ENCODE measurements around the gene E2F1. TPM values are rescaled to one million over a fixed set of nuclear protein-coding genes. Genes with fewer than 3 reads are reported as not detected.
"Not testable (repeated sequence)": the region's sequence is repeated elsewhere in the genome, so short reads cannot be mapped to it uniquely, and the experiment has no call there.

E2F1 gene
- total and polyA plus RNA-seq, 2 donors (not counting 1 experiment from before 2014, with no cell fraction given): 2.4 to 2.7 TPM

- H3K9me3 Mint-ChIP-seq (ENCODE audit: insufficient read depth); H3K27me3 ChIP-seq (replicated peaks in 1 of 4; ENCODE audit: control extremely low read depth in 1 of 4, control insufficient read depth in 3 of 4, insufficient read depth in 4 of 4, low read length in 3 of 4); POLR2A ChIA-PET; H3K27me3 Mint-ChIP-seq; CTCF ChIA-PET; H3K27ac ChIP-seq (ENCODE audit: low read length in 2 of 2); H3K4me3 ChIP-seq (ENCODE audit: control extremely low read depth in 1 of 5, extremely low read depth in 1 of 5, insufficient read depth in 1 of 5, low read depth in 2 of 5, low read length in 4 of 5); intact Hi-C loops (cut with micrococcal nuclease); DNase-seq; H3K4me2 ChIP-seq (replicated peaks; ENCODE audit: low read depth, low read length, poor library complexity, severe bottlenecking); H3K4me1 ChIP-seq (ENCODE audit: control insufficient read depth in 2 of 2, insufficient read depth in 2 of 2, low read length in 2 of 2); H3K9me3 ChIP-seq (ENCODE audit: control extremely low read depth in 1 of 3, control insufficient read depth in 2 of 3, insufficient read depth in 1 of 3, low read length in 2 of 3); H3K79me2 ChIP-seq (ENCODE audit: control insufficient read depth, insufficient read depth, low read length); H2AFZ ChIP-seq (ENCODE audit: insufficient read depth, low read depth, low read length, poor library complexity, severe bottlenecking); H4K20me1 ChIP-seq (ENCODE audit: control insufficient read depth, insufficient read depth, low read length, poor library complexity, severe bottlenecking); H3K4me1 Mint-ChIP-seq; ATAC-seq (ENCODE audit: low read depth); H3K27ac Mint-ChIP-seq; H3K4me3 Mint-ChIP-seq; H3K9ac ChIP-seq (ENCODE audit: low read length): not testable (repeated sequence)
- H3K36me3 ChIP-seq (replicated peaks in 1 of 2; ENCODE audit: control extremely low read depth in 1 of 2, control insufficient read depth in 1 of 2, extremely low read depth in 1 of 2, insufficient read depth in 2 of 2, low read length in 1 of 2): peaks cover 0 to 28% of the 10 kb centered on the region in 2 experiments
- 95% methylated on average over 9 of the region's 14 CpGs for WGBS (ENCODE audit: insufficient coverage)
Observed at GRCh38 chr20:33646959-33647602, 39.1 kb downstream of the E2F1 start.

DNA sequence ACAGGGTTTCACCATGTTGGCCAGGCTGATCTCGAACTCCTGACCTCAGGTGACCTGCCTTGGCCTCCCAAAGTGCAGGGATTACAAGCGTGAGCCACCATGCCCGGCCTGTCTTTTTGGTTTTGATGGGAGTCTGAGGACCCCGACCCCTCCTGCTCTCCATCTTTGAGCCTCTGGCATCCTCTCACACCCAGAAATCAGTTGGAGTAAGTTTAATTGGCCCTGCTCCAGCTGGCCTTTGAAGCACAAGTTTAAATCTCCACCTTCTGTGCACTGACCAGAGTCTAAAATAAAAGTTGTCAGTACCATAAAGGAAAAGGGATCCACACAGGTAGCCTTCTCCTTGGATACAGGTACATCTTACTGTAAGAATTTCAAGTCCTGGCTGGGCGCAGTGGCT is 40.0 kb downstream of the E2F1 start:
- Histone ChIP-seq H3K9ac (ENCODE audit: low read length) (no peak overlapping the region), H3K27me3 (replicated peaks in 1 of 4; ENCODE audit: control extremely low read depth in 1 of 4, control insufficient read depth in 3 of 4, insufficient read depth in 4 of 4, low read length in 3 of 4) (no peaks in the 10 kb centered on the region), H4K20me1 (ENCODE audit: control insufficient read depth, insufficient read depth, low read length, poor library complexity, severe bottlenecking) (no peaks in the 10 kb centered on the region), H3K79me2 (ENCODE audit: control insufficient read depth, insufficient read depth, low read length) (no peaks in the 10 kb centered on the region), H3K4me2 (replicated peaks; ENCODE audit: low read depth, low read length, poor library complexity, severe bottlenecking) (no peak overlapping the region), H3K9me3 (ENCODE audit: control extremely low read depth in 1 of 3, control insufficient read depth in 2 of 3, insufficient read depth in 1 of 3, low read length in 2 of 3) (no peaks in the 10 kb centered on the region), H3K4me3 (ENCODE audit: control extremely low read depth in 1 of 5, extremely low read depth in 1 of 5, insufficient read depth in 1 of 5, low read depth in 2 of 5, low read length in 4 of 5) (no peak overlapping the region), H3K4me1 (ENCODE audit: control insufficient read depth in 2 of 2, insufficient read depth in 2 of 2, low read length in 2 of 2) (no peaks in the 10 kb centered on the region), H3K27ac (ENCODE audit: low read length in 2 of 2) (no peak overlapping the region), H3K36me3 (replicated peaks in 1 of 2; ENCODE audit: control extremely low read depth in 1 of 2, control insufficient read depth in 1 of 2, extremely low read depth in 1 of 2, insufficient read depth in 2 of 2, low read length in 1 of 2) (peaks cover 0 to 34% of the 10 kb centered on the region in 2 experiments), H2AFZ (ENCODE audit: insufficient read depth, low read depth, low read length, poor library complexity, severe bottlenecking) (no peak overlapping the region)
- Mint-ChIP-seq H3K27ac (no peak overlapping the region), H3K27me3 (no peaks in the 10 kb centered on the region), H3K4me3 (no peak overlapping the region), H3K9me3 (ENCODE audit: insufficient read depth) (no peaks in the 10 kb centered on the region), H3K4me1 (peaks cover 4% of the 10 kb centered on the region)
- CTCF ChIA-PET: no interaction called here
- DNase-seq (no peak), ATAC-seq (ENCODE audit: low read depth) (no peak)
- intact Hi-C loops (cut with micrococcal nuclease): no loop called here
- POLR2A ChIA-PET: no interaction called here
- 97% methylated on average over 3 of the region's 5 CpGs for WGBS (ENCODE audit: insufficient coverage)
- no peak for TF ChIP-seq EZH2 (IDR thresholded peaks at IDR 0.05; ENCODE audit: borderline replicate concordance, insufficient read depth, low read depth, low read length, poor library complexity, severe bottlenecking)
- TF ChIP-seq, protein P1, sequence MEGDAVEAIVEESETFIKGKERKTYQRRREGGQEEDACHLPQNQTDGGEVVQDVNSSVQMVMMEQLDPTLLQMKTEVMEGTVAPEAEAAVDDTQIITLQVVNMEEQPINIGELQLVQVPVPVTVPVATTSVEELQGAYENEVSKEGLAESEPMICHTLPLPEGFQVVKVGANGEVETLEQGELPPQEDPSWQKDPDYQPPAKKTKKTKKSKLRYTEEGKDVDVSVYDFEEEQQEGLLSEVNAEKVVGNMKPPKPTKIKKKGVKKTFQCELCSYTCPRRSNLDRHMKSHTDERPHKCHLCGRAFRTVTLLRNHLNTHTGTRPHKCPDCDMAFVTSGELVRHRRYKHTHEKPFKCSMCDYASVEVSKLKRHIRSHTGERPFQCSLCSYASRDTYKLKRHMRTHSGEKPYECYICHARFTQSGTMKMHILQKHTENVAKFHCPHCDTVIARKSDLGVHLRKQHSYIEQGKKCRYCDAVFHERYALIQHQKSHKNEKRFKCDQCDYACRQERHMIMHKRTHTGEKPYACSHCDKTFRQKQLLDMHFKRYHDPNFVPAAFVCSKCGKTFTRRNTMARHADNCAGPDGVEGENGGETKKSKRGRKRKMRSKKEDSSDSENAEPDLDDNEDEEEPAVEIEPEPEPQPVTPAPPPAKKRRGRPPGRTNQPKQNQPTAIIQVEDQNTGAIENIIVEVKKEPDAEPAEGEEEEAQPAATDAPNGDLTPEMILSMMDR (IDR thresholded peaks at IDR 0.05): no peak

Measured in B cell (primary cell).